K562 (cell line): ENCODE data around the gene ATXN2L. TPM values are rescaled to one million over a fixed set of nuclear protein-coding genes. Genes with fewer than 3 reads are reported as not detected.
A peak's percentile ranks its signal among the peaks of the same experiment; 100 is the strongest.

Experiments used
- ATAC-seq: fragments of 200-7000 bp; cut with Tn5 transposase; 3 replicates; pipeline ENCODE4 v1.9.1; 2020; ENCODE audit warnings: moderate library complexity
- BruUV-seq: library from RNA; stranded (reverse); fragments of 400-500 nt; replicated peaks from 2 replicates; lab custom pipeline; 2021; lab: Mats Ljungman, UMichigan
- CTCF ChIA-PET: fragments of 300-600 bp; formaldehyde crosslinking; extraction: SDS; loops from one replicate; lab custom pipeline; 2021; ENCODE audit warnings: low intra/inter-chr PET ratio; lab: Yijun Ruan, JAX
- POLR2A ChIA-PET: fragments of 300-600, 350-650 bp; sonication (Branson Sonifier 250); formaldehyde crosslinking; extraction: SDS; loops from one replicate; lab custom pipeline; 2021; ENCODE audit warnings: antibody characterized with exemption, inconsistent platforms; lab: Yijun Ruan, JAX
- DNase-seq, 4 experiments: peaks; one replicate each; pipeline versions ENCODE4 v3.0.0 to v3.0.0-alpha.2; 2011 to 2018; ENCODE audit warnings: low spot score in 3 of 4, mixed read lengths in 3 of 4; ENCODE audit errors: extremely low read depth in 1 of 4
- FAIRE-seq: peaks from 2 replicates; lab custom pipeline; 2011; peaks lifted over from hg19 to GRCh38; lab: Jason Lieb, UNC
- H2AFZ ChIP-seq: 2 replicates; pipeline ENCODE4 v1.6.0; 2011; ENCODE audit warnings: low read depth, low read length, control low read depth, inconsistent platforms
- H3K27ac ChIP-seq: fragments of 200-600 bp; 3 replicates; pipeline ENCODE4 v1.8.0; 2011; ENCODE audit warnings: low read depth, mild to moderate bottlenecking, control low read depth, inconsistent platforms, low read length, moderate library complexity, mixed read lengths; ENCODE audit errors: extremely low read depth
- H3K27me3 ChIP-seq, 2 experiments: fragments of 300-600 bp in 1 of 2; 2 replicates in 1 of 2; 3 replicates in 1 of 2; pipeline versions ENCODE4 v1.6.0 to v1.8.0; 2011; ENCODE audit warnings: inconsistent platforms in 2 of 2, low read length in 2 of 2, mild to moderate bottlenecking in 1 of 2, mixed read lengths in 1 of 2, moderate library complexity in 1 of 2; ENCODE audit not compliant: control insufficient read depth in 2 of 2, insufficient read depth in 2 of 2
- H3K36me3 ChIP-seq: fragments of 300-600 bp; 3 replicates; pipeline ENCODE4 v1.8.0; 2011; ENCODE audit warnings: mild to moderate bottlenecking, low read length, inconsistent platforms; ENCODE audit not compliant: control insufficient read depth, insufficient read depth
- H3K4me1 ChIP-seq, 2 experiments: fragments of 200-600 bp in 1 of 2; replicated peaks in 1 of 2; 2 replicates in 1 of 2; 3 replicates in 1 of 2; pipeline versions ENCODE4 v1.5.1 to v1.8.0; 2011; ENCODE audit warnings: inconsistent platforms in 2 of 2, low read length in 2 of 2, mild to moderate bottlenecking in 1 of 2, mixed read lengths in 1 of 2, moderate library complexity in 1 of 2; ENCODE audit not compliant: control insufficient read depth in 2 of 2, insufficient read depth in 2 of 2
- H3K4me2 ChIP-seq: 2 replicates; pipeline ENCODE4 v1.6.1; 2011; ENCODE audit warnings: low read length, control low read depth, inconsistent platforms, mixed read lengths; ENCODE audit not compliant: insufficient read depth
- H3K4me3 ChIP-seq: fragments of 200-600 bp; sonication (generic), shearing (Covaris generic); 2 replicates; pipeline ENCODE4 v1.5.1; 2016; ENCODE audit warnings: control low read depth, inconsistent platforms
- H3K79me2 ChIP-seq: fragments of 200-600 bp; 3 replicates; pipeline ENCODE4 v1.8.0; 2011; ENCODE audit warnings: low read length, inconsistent platforms; ENCODE audit not compliant: control insufficient read depth, insufficient read depth
- H3K9ac ChIP-seq, 2 experiments: 2 replicates each; pipeline versions ENCODE4 v1.6.0 to v1.6.1; 2011; ENCODE audit warnings: low read depth in 2 of 2, low read length in 2 of 2, control low read depth in 1 of 2, inconsistent platforms in 1 of 2, mild to moderate bottlenecking in 1 of 2, mixed read lengths in 1 of 2; ENCODE audit not compliant: insufficient read depth in 1 of 2
- H3K9me1 ChIP-seq: one replicate; pipeline ENCODE4 v1.6.0; 2011; ENCODE audit warnings: inconsistent platforms, mild to moderate bottlenecking, low read length, moderate library complexity; ENCODE audit not compliant: control insufficient read depth, insufficient read depth
- H3K9me3 ChIP-seq: replicated peaks from 2 replicates; pipeline ENCODE4 v1.5.1; 2011; ENCODE audit warnings: low read depth, low read length, inconsistent platforms; ENCODE audit not compliant: control insufficient read depth, insufficient read depth
- H4K20me1 ChIP-seq: replicated peaks from 2 replicates; pipeline ENCODE4 v1.6.1; 2011; ENCODE audit warnings: low read length, inconsistent platforms, mixed read lengths; ENCODE audit not compliant: control insufficient read depth, insufficient read depth
- CAMTA2 ChIP-seq: fragments of 250-450 bp; sonication (Bioruptor Pico); conservative IDR thresholded peaks from 2 replicates; pipeline ENCODE4 v1.5.1; 2022
- EP300 ChIP-seq: IDR thresholded peaks from 2 replicates; pipeline ENCODE4 v1.6.1; 2012; ENCODE audit warnings: low read length, improper control_type of control experiment
- FOSL1 ChIP-seq: fragments of 200-800 bp; sonication (Bioruptor generic); conservative IDR thresholded peaks from 2 replicates; pipeline ENCODE4 v1.6.1; 2016; ENCODE audit warnings: missing genetic modification characterization, missing compliant biosample characterization
- FOXK2 ChIP-seq, 2 experiments: fragments of 450-650 bp; IDR thresholded peaks in 1 of 2; conservative IDR thresholded peaks in 1 of 2; 2 replicates each; pipeline ENCODE4 v1.6.1; 2016; ENCODE audit warnings: low read depth in 2 of 2, mild to moderate bottlenecking in 1 of 2
- POLR2AphosphoS5 ChIP-seq: IDR thresholded peaks from 2 replicates; pipeline ENCODE4 v1.6.1; 2011; ENCODE audit warnings: mild to moderate bottlenecking, low read depth, low read length, moderate library complexity; ENCODE audit not compliant: control insufficient read depth, insufficient read depth
- SNIP1 ChIP-seq: fragments of 450-650 bp; IDR thresholded peaks from 2 replicates; pipeline ENCODE4 v1.7.1; 2017; ENCODE audit warnings: low read depth, mild to moderate bottlenecking
- ZC3H11A ChIP-seq: IDR thresholded peaks from 2 replicates; pipeline ENCODE4 v1.6.1; 2012; ENCODE audit warnings: low read depth, low read length, improper control_type of control experiment
- ZEB2 ChIP-seq: fragments of 450-650 bp; IDR thresholded peaks from 2 replicates; pipeline ENCODE4 v1.6.1; 2016
- ZNF174 ChIP-seq: fragments of 250-450 bp; sonication (Bioruptor Pico); IDR thresholded peaks from 2 replicates; pipeline ENCODE4 v1.4.0; 2020; ENCODE audit warnings: mild to moderate bottlenecking
- ZNF609 ChIP-seq: sonication (generic); formaldehyde crosslinking; IDR thresholded peaks from 2 replicates; pipeline ENCODE4 v1.8.1; 2023; ENCODE audit warnings: missing genetic modification reagents, mild to moderate bottlenecking, borderline replicate concordance
- WGBS: fragments of 100-300 bp; shearing (Covaris generic); methylation state at CpG from one replicate; pipeline ENCODE4 v1.1.6; 2016; ENCODE audit warnings: low coverage, mixed read lengths; ENCODE audit not compliant: insufficient coverage; ENCODE audit errors: missing lambda C conversion rate; 5-methylcytosine and 5-hydroxymethylcytosine counted together
- in situ Hi-C: fragments of 300-500 bp; cut with MboI; formaldehyde crosslinking; loops from 4 replicates; pipeline ENCODE4 v1.15.0; 2018; ENCODE audit warnings: inconsistent platforms, mixed read lengths
- intact Hi-C: fragments of 100-400 bp; cut with micrococcal nuclease; formaldehyde crosslinking; loops from 2 replicates; pipeline ENCODE4 v1.14.2; 2022
- polyA plus RNA-seq, 8 experiments: library from polyadenylated mRNA; depleted of rRNA in 4 of 8; stranded (reverse) in 5 of 8; unstranded in 3 of 8; fragments of >200 nt; fragmentation: Nextera tagmentation in 2 of 8; fragmentation: Illumina TruSeq in 1 of 8; extraction: Ambion mirVana in 2 of 8; extraction: Trizol in 1 of 8; gene quantifications; 2 replicates each; pipeline versions ENCODE4 v1.2.1 to v1.2.3, GENCODE V29; 2011 to 2014; ENCODE audit warnings: inconsistent platforms in 1 of 8, missing spikeins in 1 of 8
- total RNA-seq, 7 experiments: library from RNA; depleted of rRNA in 6 of 7; stranded (reverse); fragments of >200 nt in 6 of 7; fragmentation: Illumina TruSeq in 2 of 7; extraction: Trizol in 2 of 7; gene quantifications; 2 replicates each; pipeline versions ENCODE4 v1.2.1 to v1.2.3, GENCODE V29; 2011 to 2021; ENCODE audit warnings: low replicate concordance in 1 of 7
- TF ChIP-seq, protein P1 (sequence below): fragments of 250-450 bp; sonication (Bioruptor Pico); IDR thresholded peaks from 2 replicates; pipeline ENCODE4 v1.4.0; 2020; ENCODE audit warnings: mild to moderate bottlenecking, moderate library complexity
- TF ChIP-seq, protein P2 (sequence below): sonication (generic); formaldehyde crosslinking; IDR thresholded peaks from 2 replicates; pipeline ENCODE4 v1.8.0; 2022; ENCODE audit warnings: missing genetic modification reagents, mild to moderate bottlenecking, borderline replicate concordance

The ATXN2L gene
- total and polyA plus RNA-seq, 9 of the 15 experiments (the other 6 are each of a cell fraction or from before 2014, with no cell fraction given) = 3.8 to 280 (median 37.2) TPM

DNA sequence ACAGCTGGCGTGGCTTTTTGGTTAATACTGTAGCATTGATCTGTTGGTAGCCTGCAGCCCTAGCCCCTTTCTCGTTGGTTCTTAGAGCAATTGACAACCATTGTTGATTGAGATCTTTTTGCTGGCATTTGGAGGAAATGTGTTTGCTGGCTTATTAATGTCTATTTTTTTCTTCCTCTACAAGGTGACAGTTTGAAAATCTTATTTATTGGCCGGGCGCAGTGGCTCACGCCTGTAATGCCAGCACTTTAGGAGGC, 1.8 kb downstream of the ATXN2L start:
- Histone ChIP-seq H3K4me3 (peak overlapping the region; percentile 99), H3K79me2 (peaks cover 82% of the 10 kb centered on the region), H3K27ac (peak overlapping the region; percentile 99), H3K4me2 (peak overlapping the region; percentile 99), H3K9me3 (peaks cover 11% of the 10 kb centered on the region), H2AFZ (0 out of 2 replicates have a peak overlapping the region, but pooled peaks have one; percentile 13), H3K36me3 (peaks cover 65% of the 10 kb centered on the region), H3K9ac (peak overlapping the region; percentile 98 to 99; a peak in 3 of 4 replicates), H4K20me1 (peaks cover 3% of the 10 kb centered on the region; the same call in 1 of the 2 replicates), H3K4me1 (peaks cover 16 to 24% of the 10 kb centered on the region in 2 experiments), H3K27me3 (no peaks in the 10 kb centered on the region), H3K9me1 (no peaks in the 10 kb centered on the region)
- in situ Hi-C loops = no loop called here
- POLR2A ChIA-PET = interaction anchor here (0.6 to 1.4 kb wide), 3 partner anchors 18 to 39 kb away, joined by 3 to 5 read pairs (median 3); partner anchors contain the start of gene SH2B1
- no peak for ATAC-seq
- intact Hi-C loops = no loop called here
- WGBS = 7% methylated on average over 5 of the region's 5 CpGs
- BruUV-seq = TSS peak; percentile 56
- CTCF ChIA-PET = no interaction called here
- no peak for FAIRE-seq
- no peak for DNase-seq
- no peak for TF ChIP-seq CAMTA2 (CRISPR knock-in tag)
- no peak for TF ChIP-seq ZNF174 (CRISPR knock-in tag)
- no peak for TF ChIP-seq FOXK2 (conservative IDR thresholded peaks at IDR 0.05 in 1 of 2, IDR thresholded peaks at IDR 0.05 in 1 of 2; ENCODE audit: low read depth in 2 of 2)
- no peak for TF ChIP-seq ZC3H11A
- TF ChIP-seq, protein P1, sequence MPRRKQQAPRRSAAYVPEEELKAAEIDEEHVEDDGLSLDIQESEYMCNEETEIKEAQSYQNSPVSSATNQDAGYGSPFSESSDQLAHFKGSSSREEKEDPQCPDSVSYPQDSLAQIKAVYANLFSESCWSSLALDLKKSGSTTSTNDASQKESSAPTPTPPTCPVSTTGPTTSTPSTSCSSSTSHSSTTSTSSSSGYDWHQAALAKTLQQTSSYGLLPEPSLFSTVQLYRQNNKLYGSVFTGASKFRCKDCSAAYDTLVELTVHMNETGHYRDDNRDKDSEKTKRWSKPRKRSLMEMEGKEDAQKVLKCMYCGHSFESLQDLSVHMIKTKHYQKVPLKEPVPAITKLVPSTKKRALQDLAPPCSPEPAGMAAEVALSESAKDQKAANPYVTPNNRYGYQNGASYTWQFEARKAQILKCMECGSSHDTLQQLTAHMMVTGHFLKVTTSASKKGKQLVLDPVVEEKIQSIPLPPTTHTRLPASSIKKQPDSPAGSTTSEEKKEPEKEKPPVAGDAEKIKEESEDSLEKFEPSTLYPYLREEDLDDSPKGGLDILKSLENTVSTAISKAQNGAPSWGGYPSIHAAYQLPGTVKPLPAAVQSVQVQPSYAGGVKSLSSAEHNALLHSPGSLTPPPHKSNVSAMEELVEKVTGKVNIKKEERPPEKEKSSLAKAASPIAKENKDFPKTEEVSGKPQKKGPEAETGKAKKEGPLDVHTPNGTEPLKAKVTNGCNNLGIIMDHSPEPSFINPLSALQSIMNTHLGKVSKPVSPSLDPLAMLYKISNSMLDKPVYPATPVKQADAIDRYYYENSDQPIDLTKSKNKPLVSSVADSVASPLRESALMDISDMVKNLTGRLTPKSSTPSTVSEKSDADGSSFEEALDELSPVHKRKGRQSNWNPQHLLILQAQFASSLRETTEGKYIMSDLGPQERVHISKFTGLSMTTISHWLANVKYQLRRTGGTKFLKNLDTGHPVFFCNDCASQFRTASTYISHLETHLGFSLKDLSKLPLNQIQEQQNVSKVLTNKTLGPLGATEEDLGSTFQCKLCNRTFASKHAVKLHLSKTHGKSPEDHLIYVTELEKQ (CRISPR knock-in tag) = no peak
- TF ChIP-seq ZNF609 (CRISPR knock-in tag) = 0 out of 2 replicates have a peak, but pooled peaks have one; percentile 12
- no peak for TF ChIP-seq SNIP1
- TF ChIP-seq POLR2AphosphoS5 = no peak
- peak; percentile 24; the same call in 1 of the 2 replicates for TF ChIP-seq FOSL1 (tag)
- no peak for TF ChIP-seq EP300
- 0 out of 2 replicates have a peak, but pooled peaks have one; percentile 40 for TF ChIP-seq ZEB2
- TF ChIP-seq, protein P2, sequence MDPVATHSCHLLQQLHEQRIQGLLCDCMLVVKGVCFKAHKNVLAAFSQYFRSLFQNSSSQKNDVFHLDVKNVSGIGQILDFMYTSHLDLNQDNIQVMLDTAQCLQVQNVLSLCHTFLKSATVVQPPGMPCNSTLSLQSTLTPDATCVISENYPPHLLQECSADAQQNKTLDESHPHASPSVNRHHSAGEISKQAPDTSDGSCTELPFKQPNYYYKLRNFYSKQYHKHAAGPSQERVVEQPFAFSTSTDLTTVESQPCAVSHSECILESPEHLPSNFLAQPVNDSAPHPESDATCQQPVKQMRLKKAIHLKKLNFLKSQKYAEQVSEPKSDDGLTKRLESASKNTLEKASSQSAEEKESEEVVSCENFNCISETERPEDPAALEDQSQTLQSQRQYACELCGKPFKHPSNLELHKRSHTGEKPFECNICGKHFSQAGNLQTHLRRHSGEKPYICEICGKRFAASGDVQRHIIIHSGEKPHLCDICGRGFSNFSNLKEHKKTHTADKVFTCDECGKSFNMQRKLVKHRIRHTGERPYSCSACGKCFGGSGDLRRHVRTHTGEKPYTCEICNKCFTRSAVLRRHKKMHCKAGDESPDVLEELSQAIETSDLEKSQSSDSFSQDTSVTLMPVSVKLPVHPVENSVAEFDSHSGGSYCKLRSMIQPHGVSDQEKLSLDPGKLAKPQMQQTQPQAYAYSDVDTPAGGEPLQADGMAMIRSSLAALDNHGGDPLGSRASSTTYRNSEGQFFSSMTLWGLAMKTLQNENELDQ (CRISPR knock-in tag) = no peak
